Measurements from ENCODE around the gene GABRG3. TPM values are rescaled to one million over a fixed set of nuclear protein-coding genes. Genes with fewer than 3 reads are reported as not detected.

Gene GABRG3
- total RNA-seq, 1 donor from 2014 or later: 2.6 TPM

- Mint-ChIP-seq H3K4me3 (no peak overlapping the region), H3K9me3 (peaks cover 11% of the 10 kb centered on the region), H3K36me3 (no peaks in the 10 kb centered on the region), H3K4me1 (ENCODE audit: unreplicated experiment) (peaks cover 17% of the 10 kb centered on the region), H3K27ac (no peak overlapping the region), H3K27me3 (no peaks in the 10 kb centered on the region)
- DNase-seq (ENCODE audit: extremely low spot score, unreplicated experiment): no peak
- TF ChIP-seq CTCF (conservative IDR thresholded peaks at IDR 0.05): no peak
Observed at GRCh38 chr15:27323801-27324200, 352.8 kb downstream of the GABRG3 start.

- no peak for DNase-seq (ENCODE audit: extremely low spot score, unreplicated experiment)
Observed at GRCh38 chr15:27324886-27325615, 354.1 kb downstream of the GABRG3 start.

GRCh38 chr15:27327467-27328025, 356.6 kb downstream of the GABRG3 start:
- peaks cover 17% of the 10 kb centered on the region for H3K4me1 Mint-ChIP-seq (ENCODE audit: unreplicated experiment)
- TF ChIP-seq CTCF (conservative IDR thresholded peaks at IDR 0.05): no peak
- no peak overlapping the region for H3K27ac Mint-ChIP-seq
- peaks cover 11% of the 10 kb centered on the region for H3K9me3 Mint-ChIP-seq
- no peak overlapping the region for H3K4me3 Mint-ChIP-seq
- DNase-seq (ENCODE audit: extremely low spot score, unreplicated experiment): no peak
- H3K36me3 Mint-ChIP-seq: no peaks in the 10 kb centered on the region
- H3K27me3 Mint-ChIP-seq: no peaks in the 10 kb centered on the region

More at GRCh38 chr15:27324886-27325615, 354.1 kb downstream of the GABRG3 start:
- Mint-ChIP-seq H3K27me3 (no peaks in the 10 kb centered on the region), H3K36me3 (no peaks in the 10 kb centered on the region), H3K27ac (no peak overlapping the region), H3K4me3 (no peak overlapping the region), H3K4me1 (ENCODE audit: unreplicated experiment) (peaks cover 17% of the 10 kb centered on the region), H3K9me3 (peaks cover 11% of the 10 kb centered on the region)
- TF ChIP-seq CTCF (conservative IDR thresholded peaks at IDR 0.05): no peak

- Mint-ChIP-seq H3K4me1 (ENCODE audit: unreplicated experiment) (peaks cover 17% of the 10 kb centered on the region), H3K9me3 (peaks cover 11% of the 10 kb centered on the region), H3K27me3 (no peaks in the 10 kb centered on the region)
Observed at GRCh38 chr15:27328186-27328585, 357.2 kb downstream of the GABRG3 start.

GRCh38 chr15:27328608-27329007, 357.6 kb downstream of the GABRG3 start:
- TF ChIP-seq CTCF (conservative IDR thresholded peaks at IDR 0.05): no peak
- Mint-ChIP-seq H3K4me3 (no peak overlapping the region), H3K4me1 (ENCODE audit: unreplicated experiment) (peaks cover 17% of the 10 kb centered on the region), H3K9me3 (peaks cover 10% of the 10 kb centered on the region), H3K36me3 (no peaks in the 10 kb centered on the region), H3K27ac (no peak overlapping the region), H3K27me3 (no peaks in the 10 kb centered on the region)
- no peak for DNase-seq (ENCODE audit: extremely low spot score, unreplicated experiment)

More at GRCh38 chr15:27328186-27328585, 357.2 kb downstream of the GABRG3 start:
- no peak for TF ChIP-seq CTCF (conservative IDR thresholded peaks at IDR 0.05)
- Mint-ChIP-seq H3K4me3 (no peak overlapping the region), H3K27ac (no peak overlapping the region), H3K36me3 (no peaks in the 10 kb centered on the region)
- no peak for DNase-seq (ENCODE audit: extremely low spot score, unreplicated experiment)

Measured in type B pancreatic cell (in vitro differentiated cells).